IgD-negative memory B cell (primary cell): Measurements from ENCODE around the gene LGALS3BP. TPM values are rescaled to one million over a fixed set of nuclear protein-coding genes. Genes with fewer than 3 reads are reported as not detected.

ENCODE experiments used
- H3K27ac Mint-ChIP-seq, 3 donors: one replicate each; pipeline ENCODE4 v1.8.0; 2020 to 2022; ENCODE audit warnings: mild to moderate bottlenecking in 3 of 3, mixed read lengths in 3 of 3, moderate library complexity in 1 of 3
- H3K27me3 Mint-ChIP-seq: one replicate; pipeline ENCODE4 v1.8.0; 2021; ENCODE audit warnings: mixed read lengths
- H3K36me3 Mint-ChIP-seq: one replicate; pipeline ENCODE4 v1.8.0; 2020; ENCODE audit warnings: mild to moderate bottlenecking, mixed read lengths
- H3K4me1 Mint-ChIP-seq, 3 donors: one replicate each; pipeline ENCODE4 v1.8.0; 2020 to 2022; ENCODE audit warnings: mixed read lengths in 3 of 3, mild to moderate bottlenecking in 1 of 3
- H3K4me3 Mint-ChIP-seq, 4 donors: one replicate each; pipeline ENCODE4 v1.8.0; 2020 to 2022; ENCODE audit warnings: mild to moderate bottlenecking in 4 of 4, mixed read lengths in 4 of 4, moderate library complexity in 3 of 4
- H3K9me3 Mint-ChIP-seq, 3 donors: one replicate each; pipeline ENCODE4 v1.8.0; 2020 to 2021; ENCODE audit warnings: mixed read lengths in 3 of 3, mild to moderate bottlenecking in 1 of 3
- polyA plus RNA-seq: library from polyadenylated mRNA; unstranded; fragments of 300-500 nt; fragmentation: Illumina TruSeq; gene quantifications from one replicate; pipeline ENCODE4 v1.2.3, GENCODE V29; 2021

The LGALS3BP gene
- polyA plus RNA-seq, 1 donor from 2014 or later = 3.9 TPM

DNA sequence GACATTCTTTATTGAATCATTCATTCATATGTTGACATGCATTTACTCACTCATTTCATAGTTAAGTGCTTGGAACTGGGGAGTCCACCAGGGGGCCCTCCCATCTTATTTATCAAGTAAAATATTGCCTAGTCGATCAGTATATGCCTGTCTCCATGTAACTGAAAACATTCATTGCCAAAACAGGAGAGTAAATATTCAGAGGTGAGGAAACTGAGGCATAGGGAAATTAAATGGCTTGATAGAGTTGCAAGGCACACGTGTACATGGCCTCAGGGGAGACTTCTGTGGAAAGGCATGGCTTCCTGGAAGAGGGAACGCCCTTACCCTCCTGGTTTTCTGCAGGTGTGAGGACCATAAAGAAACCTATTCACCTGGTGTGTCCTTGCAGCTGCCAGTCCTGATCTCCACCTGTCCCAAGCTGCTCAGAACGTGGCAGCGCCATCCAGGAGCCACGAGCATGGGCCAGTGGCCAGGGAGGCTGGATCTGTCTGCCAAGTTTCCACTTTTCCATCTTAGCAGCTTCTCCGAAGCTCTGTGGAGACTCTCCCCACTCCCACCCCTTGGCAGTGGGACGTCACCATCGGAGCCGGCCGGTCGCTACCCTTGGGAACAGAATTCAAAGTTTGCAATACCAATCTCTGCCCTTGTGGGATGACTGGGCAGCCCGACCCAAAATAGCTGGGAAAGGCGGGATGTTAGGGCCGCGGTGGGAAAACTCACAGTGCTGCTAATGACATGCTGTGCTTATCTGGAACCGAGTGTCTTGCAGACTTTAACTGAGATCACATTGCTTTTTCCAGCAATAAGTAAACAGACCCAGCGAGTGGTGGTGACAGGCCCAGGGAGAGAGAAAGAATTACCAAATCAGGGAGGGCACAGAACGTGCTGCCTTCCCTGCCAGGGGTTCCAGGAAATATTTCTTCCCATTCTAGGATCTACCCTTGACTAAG, 40.2 kb upstream of the LGALS3BP start:
- H3K4me1 Mint-ChIP-seq = peaks cover 0 to 5% (median 3%) of the 10 kb centered on the region in 3 donors
- no peak overlapping the region for H3K4me3 Mint-ChIP-seq
- no peaks in the 10 kb centered on the region for H3K9me3 Mint-ChIP-seq
- H3K27ac Mint-ChIP-seq = no peak overlapping the region
- H3K27me3 Mint-ChIP-seq = peaks cover 19% of the 10 kb centered on the region
- H3K36me3 Mint-ChIP-seq = peaks cover 2% of the 10 kb centered on the region

GRCh38 chr17:79019261-79019631, 39.5 kb upstream of the LGALS3BP start:
- Mint-ChIP-seq H3K9me3 (no peaks in the 10 kb centered on the region), H3K27ac (no peak overlapping the region), H3K4me1 (peaks cover 0 to 3% (median 2%) of the 10 kb centered on the region in 3 donors), H3K27me3 (peaks cover 15% of the 10 kb centered on the region), H3K36me3 (peaks cover 2% of the 10 kb centered on the region), H3K4me3 (no peak overlapping the region)

- H3K27ac Mint-ChIP-seq = no peak overlapping the region
- H3K27me3 Mint-ChIP-seq = peaks cover 9% of the 10 kb centered on the region
- H3K4me3 Mint-ChIP-seq = peak overlapping the region in 1 of 4 donors; percentile 7
Observed at GRCh38 chr17:79018370-79018695, 38.6 kb upstream of the LGALS3BP start.

GRCh38 chr17:79017546-79018369, 38.0 kb upstream of the LGALS3BP start:
- Mint-ChIP-seq H3K4me3 (no peak overlapping the region), H3K27me3 (peaks cover 7% of the 10 kb centered on the region), H3K27ac (no peak overlapping the region), H3K9me3 (peaks cover 0 to 2% (median 0%) of the 10 kb centered on the region in 3 donors), H3K36me3 (peaks cover 1% of the 10 kb centered on the region), H3K4me1 (no peaks in the 10 kb centered on the region)

More at GRCh38 chr17:79018370-79018695, 38.6 kb upstream of the LGALS3BP start:
- H3K4me1 Mint-ChIP-seq = no peaks in the 10 kb centered on the region
- H3K9me3 Mint-ChIP-seq = peaks cover 0 to 2% (median 0%) of the 10 kb centered on the region in 3 donors
- H3K36me3 Mint-ChIP-seq = peaks cover 1% of the 10 kb centered on the region

DNA sequence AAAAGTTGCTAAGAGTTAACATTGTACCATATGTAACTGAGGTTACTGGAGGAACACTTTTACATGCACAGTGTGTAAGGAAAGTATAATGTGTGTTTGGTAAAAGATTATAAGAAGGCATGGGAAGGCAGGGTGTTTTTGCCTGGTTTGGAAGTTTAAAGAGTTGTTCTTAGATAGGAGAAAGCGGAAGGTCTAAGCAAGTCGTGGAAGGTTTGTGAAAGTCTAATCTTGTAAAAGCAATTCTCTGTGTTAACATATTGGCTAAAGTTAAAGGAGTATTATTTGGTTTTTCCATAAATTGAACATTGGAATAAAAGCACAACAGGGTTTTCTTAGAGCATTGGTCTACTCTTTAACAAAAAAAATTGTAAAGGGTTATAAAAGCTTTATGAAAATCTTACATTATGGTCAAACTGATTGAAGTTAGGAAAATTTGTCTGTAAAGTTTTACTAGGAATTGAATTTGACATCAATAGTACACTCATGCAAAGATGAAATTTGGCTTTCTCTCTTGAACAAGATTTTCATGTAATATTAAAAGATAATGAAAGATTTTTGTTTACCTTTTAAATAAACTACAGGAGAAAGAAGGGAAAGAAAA, 34.5 kb upstream of the LGALS3BP start:
- no peak overlapping the region for H3K27ac Mint-ChIP-seq
- peaks cover 4% of the 10 kb centered on the region for H3K27me3 Mint-ChIP-seq
- peaks cover 1% of the 10 kb centered on the region for H3K36me3 Mint-ChIP-seq
- H3K4me3 Mint-ChIP-seq = no peak overlapping the region
- peaks cover 2 to 7% (median 4%) of the 10 kb centered on the region in 3 donors for H3K4me1 Mint-ChIP-seq
- peaks cover 0 to 2% (median 0%) of the 10 kb centered on the region in 3 donors for H3K9me3 Mint-ChIP-seq

DNA sequence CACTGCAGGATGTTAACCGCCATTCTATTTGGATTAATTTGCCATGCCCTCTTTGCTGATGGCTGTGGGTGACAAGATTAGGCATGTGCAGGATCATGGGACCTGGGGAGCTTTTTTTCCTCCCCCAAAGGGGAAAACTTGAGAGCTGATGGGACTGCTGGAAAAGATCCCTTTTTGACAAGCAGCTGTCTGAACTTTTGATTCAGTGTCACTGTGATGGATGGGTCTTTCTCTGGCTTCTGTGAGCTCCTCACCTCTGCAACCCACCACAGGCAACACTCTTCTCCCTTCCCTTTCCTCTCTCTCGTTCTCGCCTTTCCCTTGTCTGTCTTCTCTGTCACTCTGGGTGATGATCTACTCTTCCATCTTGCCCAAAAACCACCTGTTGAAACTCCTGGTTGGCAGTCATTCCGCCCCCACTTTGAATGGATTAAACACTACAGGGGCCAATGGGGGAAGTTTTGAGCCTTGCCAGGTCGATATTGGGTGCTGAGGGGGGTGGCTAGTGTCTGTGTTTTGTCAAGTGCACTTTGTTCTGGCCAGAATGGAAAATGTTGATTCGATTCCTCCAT, 32.9 kb upstream of the LGALS3BP start:
- peaks cover 1% of the 10 kb centered on the region for H3K36me3 Mint-ChIP-seq
- peak overlapping the region in 1 of 3 donors; percentile 54 for H3K27ac Mint-ChIP-seq
- H3K27me3 Mint-ChIP-seq = peaks cover 4% of the 10 kb centered on the region
- H3K4me1 Mint-ChIP-seq = peaks cover 4 to 19% (median 11%) of the 10 kb centered on the region in 3 donors
- H3K4me3 Mint-ChIP-seq = peak overlapping the region in 3 of 4 donors; percentile 30 to 65 (median 65)
- peaks cover 0 to 2% (median 0%) of the 10 kb centered on the region in 3 donors for H3K9me3 Mint-ChIP-seq

GRCh38 chr17:79011451-79012147, 31.9 kb upstream of the LGALS3BP start:
- peaks cover 4% of the 10 kb centered on the region for H3K27me3 Mint-ChIP-seq
- peaks cover 0 to 2% (median 0%) of the 10 kb centered on the region in 3 donors for H3K9me3 Mint-ChIP-seq
- H3K36me3 Mint-ChIP-seq = peaks cover 1% of the 10 kb centered on the region
- peak overlapping the region; percentile 11 to 97 (median 74) for H3K4me3 Mint-ChIP-seq
- peak overlapping the region in 1 of 3 donors; percentile 96 for H3K27ac Mint-ChIP-seq
- H3K4me1 Mint-ChIP-seq = peaks cover 13 to 20% (median 20%) of the 10 kb centered on the region in 3 donors

- Mint-ChIP-seq H3K27ac (peak overlapping the region; percentile 55 to 98 (median 96)), H3K4me1 (peaks cover 17 to 24% (median 23%) of the 10 kb centered on the region in 3 donors), H3K36me3 (peaks cover 1% of the 10 kb centered on the region)
Observed at GRCh38 chr17:79010304-79010646, 30.6 kb upstream of the LGALS3BP start.

GRCh38 chr17:79009397-79010303, 29.9 kb upstream of the LGALS3BP start, which contains the start of gene CANT1:
Gene CANT1, minus strand, starts transcription at chr17:79009764. Its CDS starts 12,142 bp downstream, at chr17:78997622.
- peak within 1 kb of the TSS; percentile 93 to 97 (median 96) for H3K4me3 Mint-ChIP-seq
- H3K4me1 Mint-ChIP-seq = peaks cover 17 to 24% (median 23%) of the 10 kb centered on the region in 3 donors
- peaks cover 3% of the 10 kb centered on the region for H3K27me3 Mint-ChIP-seq
- H3K36me3 Mint-ChIP-seq = peaks cover 1% of the 10 kb centered on the region
- H3K9me3 Mint-ChIP-seq = peaks cover 0 to 2% (median 0%) of the 10 kb centered on the region in 3 donors
- H3K27ac Mint-ChIP-seq = peak within 1 kb of the TSS; percentile 96 to 98 (median 98)

More at GRCh38 chr17:79010304-79010646, 30.6 kb upstream of the LGALS3BP start:
- H3K9me3 Mint-ChIP-seq = peaks cover 0 to 2% (median 0%) of the 10 kb centered on the region in 3 donors
- peaks cover 3% of the 10 kb centered on the region for H3K27me3 Mint-ChIP-seq
- peak overlapping the region; percentile 85 to 97 (median 94) for H3K4me3 Mint-ChIP-seq

DNA sequence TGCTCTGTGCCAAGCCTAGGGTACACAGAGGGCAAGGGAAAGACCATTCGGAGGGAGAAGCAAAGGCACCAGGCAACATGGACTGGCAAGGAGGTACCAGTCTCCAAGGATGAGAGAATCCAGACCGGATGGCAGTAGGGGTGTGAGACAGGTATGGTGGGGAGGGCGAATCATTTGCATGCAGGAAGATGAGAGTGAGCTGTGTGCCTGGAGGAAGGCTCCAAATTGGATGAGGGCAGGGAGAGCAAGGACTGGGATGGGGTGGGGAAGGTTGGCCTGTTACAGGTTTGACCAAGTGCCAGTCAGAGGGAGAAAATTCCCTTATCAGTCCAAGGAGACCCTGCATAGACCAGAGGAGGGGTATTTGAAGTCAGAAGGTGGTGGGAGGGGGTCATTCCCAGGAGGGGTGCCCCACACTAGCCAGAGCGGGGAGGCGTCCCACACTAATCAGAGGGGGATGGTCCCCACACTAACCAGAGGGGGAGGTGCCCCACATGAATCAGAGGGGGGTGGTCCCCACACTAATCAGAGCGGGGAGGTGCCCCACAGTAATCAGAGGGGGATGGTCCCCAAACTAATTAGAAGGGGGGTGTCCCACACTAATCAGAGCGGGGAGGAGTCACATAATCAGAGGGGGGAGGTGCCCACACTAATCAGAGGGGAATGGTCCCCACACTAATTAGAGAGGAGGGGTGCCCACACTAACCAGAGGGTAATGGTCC, 29.1 kb upstream of the LGALS3BP start:
- Mint-ChIP-seq H3K9me3 (no peaks in the 10 kb centered on the region), H3K4me3 (peak overlapping the region; percentile 88 to 97 (median 92)), H3K27ac (peak overlapping the region; percentile 86 to 98 (median 96)), H3K27me3 (no peaks in the 10 kb centered on the region), H3K36me3 (no peaks in the 10 kb centered on the region), H3K4me1 (peaks cover 17 to 24% (median 23%) of the 10 kb centered on the region in 3 donors)

DNA sequence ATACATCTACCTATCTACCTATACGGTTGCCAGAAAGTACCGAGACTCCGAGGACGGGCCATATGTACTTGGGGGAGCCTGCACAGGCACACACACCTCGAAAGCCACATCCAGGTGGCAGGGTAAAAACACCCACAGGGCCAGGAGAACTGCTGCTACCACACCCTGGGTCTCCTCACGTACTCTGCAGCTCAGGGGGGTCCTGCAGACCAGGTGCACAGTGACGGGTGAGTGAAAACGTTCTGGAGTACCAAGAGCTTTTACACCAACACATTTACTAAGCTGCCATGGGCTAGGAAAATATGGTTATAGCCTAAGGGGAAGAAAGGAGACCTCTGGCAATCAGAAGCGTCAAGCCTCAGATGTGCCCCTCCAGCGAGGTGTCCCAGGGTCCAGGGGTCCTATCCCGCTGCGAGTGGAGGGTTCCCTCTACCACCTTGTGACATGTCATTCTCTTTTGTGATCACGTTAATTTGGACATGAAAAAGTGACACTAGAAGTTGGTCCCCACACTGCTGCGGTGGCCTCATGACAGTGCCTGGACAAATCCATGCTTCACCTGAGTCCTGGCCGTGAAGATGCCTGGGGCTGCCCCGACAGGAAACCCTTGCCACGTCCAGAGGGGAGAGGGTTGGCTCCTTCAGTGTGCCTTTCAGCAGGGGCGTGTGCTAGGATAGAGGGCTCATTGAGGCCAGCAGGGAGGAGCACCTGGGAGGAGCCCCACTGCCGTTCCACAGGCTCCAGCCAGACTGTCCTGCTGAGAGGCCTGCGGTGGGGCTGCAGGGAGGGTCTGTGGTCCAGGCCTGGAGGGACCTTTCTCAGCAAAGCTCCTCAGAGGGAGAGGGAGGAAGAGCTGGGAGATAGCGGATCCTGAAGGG, 28.0 kb upstream of the LGALS3BP start:
- Mint-ChIP-seq H3K27ac (peak overlapping the region; percentile 21 to 98 (median 96)), H3K27me3 (no peaks in the 10 kb centered on the region), H3K4me3 (peak overlapping the region; percentile 76 to 97 (median 90)), H3K36me3 (no peaks in the 10 kb centered on the region), H3K9me3 (no peaks in the 10 kb centered on the region), H3K4me1 (peaks cover 17 to 24% (median 23%) of the 10 kb centered on the region in 3 donors)
